Activated naive CD8-positive, alpha-beta T cell treated with anti-CD3 and anti-CD28 coated beads, Interleukin-2, amount 50 U/mL, for 16 hours (primary cell): ENCODE results near the gene HK2.
"Not testable (repeated sequence)": the region's sequence is repeated elsewhere in the genome, so short reads cannot be mapped to it uniquely, and the experiment has no call there.

Source experiments
- DNase-seq: peaks from one replicate; pipeline ENCODE4 v3.0.0-alpha.2; 2020; ENCODE audit warnings: low read depth, low spot score

Gene HK2

GRCh38 chr2:74877376-74877775 lies 43.4 kb downstream of the HK2 start:
- no peak for DNase-seq

DNA sequence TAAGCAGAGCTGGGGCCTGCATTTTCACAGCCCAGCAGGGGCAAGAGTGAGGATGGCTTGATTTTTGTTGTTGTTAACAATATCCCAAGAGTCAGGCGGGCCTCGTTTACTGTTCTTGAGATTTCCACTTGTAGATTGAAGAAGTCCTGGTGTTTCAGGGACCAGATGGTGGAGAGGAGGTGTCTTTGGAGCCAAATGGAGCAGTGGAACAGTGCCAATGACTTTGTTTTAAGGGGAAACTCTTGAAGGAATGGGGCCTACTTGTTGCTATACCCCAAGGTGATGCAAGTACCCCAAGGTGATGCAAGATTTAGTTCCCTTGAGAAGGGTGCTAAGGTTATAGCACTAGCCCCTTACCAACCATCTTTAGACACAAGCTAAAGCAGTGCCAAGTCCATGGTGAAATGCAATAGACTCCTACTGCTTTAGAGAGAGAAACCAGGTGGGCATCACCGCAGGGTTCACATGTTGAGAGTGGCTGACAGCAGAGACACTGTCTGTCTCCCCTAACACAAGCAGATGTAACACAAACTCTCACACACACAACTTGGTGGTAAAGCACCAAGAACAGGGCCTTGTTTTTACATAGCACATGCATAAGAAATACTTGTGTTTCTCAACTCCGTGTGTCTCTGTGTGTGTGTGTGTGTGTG lies 44.0 kb downstream of the HK2 start:
- no peak for DNase-seq

- DNase-seq = no peak
Measured at GRCh38 chr2:74878551-74878950, 44.6 kb downstream of the HK2 start.

- no peak for DNase-seq
Measured at GRCh38 chr2:74880054-74880728, 46.3 kb downstream of the HK2 start.

- no peak for DNase-seq
Measured at GRCh38 chr2:74881176-74881575, 47.2 kb downstream of the HK2 start.

GRCh38 chr2:74881626-74882298 lies 47.8 kb downstream of the HK2 start:
- DNase-seq = no peak

DNA sequence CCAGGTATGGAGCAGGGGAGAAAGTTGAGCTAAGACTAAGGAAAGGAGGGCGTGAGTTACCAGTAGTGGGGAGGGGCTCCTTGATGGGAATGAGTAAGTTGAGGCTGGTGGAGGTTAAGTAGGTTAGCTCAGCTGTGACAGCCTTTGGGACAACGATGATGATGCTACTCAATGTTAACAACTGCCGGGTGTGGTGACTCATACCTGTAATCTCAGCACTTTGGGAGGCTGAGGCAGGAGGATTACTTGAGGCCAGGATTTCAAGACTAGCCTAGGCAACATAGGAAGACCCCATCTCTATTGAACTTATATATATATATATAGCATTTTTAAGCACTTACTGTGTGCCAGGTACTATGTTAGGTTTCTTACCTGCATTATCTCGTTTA lies 48.4 kb downstream of the HK2 start:
- DNase-seq = no peak

DNA sequence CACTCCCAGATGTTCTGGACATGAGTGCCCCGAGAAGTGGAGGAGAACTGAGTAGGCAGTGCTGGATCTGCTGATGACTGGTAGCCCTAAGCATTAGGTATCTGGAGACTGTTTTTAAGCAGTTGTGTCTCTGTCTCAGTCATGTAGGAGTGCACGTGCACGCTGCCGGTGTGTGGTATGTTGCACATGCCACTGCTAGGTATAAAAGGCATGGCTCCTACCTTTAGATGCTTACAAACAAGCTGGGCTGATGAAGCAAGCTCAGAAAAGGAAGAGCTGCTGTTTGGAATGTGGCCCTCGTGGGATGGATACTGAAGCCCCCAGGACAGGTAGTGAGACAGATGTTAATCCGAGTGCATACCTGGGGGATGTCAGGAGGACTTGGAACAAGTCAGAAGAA lies 49.1 kb downstream of the HK2 start:
- DNase-seq = no peak

DNA sequence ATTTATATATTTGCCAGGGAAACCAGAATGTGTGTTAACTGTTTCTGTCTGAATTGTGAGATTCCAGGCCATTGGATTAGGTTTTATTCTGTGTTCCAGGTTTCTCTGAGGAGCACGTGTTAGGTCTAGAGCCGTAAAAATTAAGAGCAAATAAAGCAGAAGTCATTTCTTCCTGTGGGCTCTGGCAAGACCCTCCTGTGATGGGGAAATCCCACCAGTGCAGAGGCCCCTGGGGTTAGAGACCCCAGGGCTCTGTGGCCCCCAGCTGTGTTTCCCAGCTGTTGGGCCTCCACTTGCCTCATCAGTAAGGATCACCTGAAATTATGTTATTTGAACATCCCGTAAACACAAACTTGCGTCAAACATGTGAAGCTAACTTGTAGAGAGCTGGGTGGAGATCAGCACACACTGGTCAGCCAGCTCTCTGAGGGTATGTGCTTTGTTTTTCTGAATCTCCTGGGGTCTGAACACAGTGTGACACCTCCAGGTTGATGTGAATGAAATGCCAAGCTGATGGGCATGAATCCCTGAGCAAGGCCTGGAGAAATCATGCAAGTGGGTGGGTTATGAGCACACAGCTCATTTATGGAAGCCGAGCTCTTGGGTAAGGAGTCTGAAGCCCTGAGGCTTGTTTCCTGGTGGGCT lies 50.3 kb downstream of the HK2 start:
- no peak for DNase-seq

GRCh38 chr2:74884866-74885265 lies 50.9 kb downstream of the HK2 start:
- DNase-seq = no peak

DNA sequence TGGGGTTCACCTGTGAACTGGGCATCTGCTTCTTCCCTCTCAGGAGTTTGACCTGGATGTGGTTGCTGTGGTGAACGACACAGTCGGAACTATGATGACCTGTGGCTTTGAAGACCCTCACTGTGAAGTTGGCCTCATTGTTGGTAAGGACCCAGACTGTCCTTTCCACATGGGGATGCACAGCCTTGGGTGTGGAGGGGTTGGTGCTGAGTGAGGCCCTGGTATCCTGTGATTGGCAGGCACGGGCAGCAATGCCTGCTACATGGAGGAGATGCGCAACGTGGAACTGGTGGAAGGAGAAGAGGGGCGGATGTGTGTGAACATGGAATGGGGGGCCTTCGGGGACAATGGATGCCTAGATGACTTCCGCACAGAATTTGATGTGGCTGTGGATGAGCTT lies 52.3 kb downstream of the HK2 start:
- no peak for DNase-seq

- no peak for DNase-seq
Measured at GRCh38 chr2:74886811-74887210, 52.9 kb downstream of the HK2 start.

DNA sequence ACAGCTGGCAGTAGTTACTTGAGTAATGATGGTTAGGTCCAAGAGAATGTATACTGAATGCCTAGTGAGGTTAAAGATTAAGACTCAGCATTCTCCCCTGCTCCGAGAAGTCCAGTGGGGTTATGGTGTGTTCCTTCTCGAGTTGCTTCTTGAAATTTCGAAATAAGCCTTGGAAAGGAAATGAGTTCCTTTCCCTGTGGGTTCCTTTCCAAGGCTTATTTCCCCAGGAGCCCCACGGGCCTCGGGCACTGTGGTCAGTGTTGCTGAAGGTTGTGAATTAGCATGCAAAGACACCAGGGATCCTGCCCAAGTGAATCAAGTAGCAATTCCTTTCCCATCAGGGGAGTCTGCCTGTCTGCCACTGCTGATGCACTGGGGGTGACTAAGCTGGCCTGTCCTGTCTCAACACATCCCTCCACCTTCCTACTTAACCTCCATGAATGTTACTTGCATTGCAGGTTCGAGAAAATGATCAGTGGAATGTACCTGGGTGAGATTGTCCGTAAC lies 53.6 kb downstream of the HK2 start:
- DNase-seq = no peak

DNA sequence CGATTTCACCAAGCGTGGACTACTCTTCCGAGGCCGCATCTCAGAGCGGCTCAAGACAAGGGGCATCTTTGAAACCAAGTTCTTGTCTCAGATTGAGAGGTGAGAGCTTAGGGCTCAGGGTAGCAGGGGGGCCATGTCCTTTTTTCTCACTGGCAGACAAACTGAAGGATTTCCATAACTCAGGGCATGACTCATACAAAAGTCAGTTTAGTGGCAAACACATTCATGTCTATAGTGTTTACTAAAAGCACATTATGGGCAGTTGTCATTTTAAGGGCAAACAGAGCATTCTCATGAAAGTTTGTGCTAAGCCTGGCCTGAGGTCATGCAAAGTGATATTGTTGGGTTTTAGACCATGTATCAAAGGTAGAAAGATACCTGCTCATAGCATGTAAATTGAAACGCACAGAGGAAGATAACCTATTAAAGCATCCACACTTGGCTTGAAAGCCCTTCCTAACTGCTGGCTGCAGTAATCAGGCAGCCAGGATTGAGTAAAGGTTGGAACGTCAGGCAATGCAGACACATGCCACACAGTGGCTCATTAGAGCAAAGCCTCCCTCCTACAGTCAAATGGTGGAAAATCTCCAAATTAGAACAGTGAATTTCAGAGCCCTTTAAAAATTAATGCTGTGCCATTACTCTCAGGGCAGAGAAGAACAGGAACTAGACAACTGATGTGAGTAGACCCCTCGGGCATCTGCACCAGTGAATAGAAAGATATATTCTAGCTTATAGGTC lies 54.2 kb downstream of the HK2 start:
- DNase-seq = no peak

DNA sequence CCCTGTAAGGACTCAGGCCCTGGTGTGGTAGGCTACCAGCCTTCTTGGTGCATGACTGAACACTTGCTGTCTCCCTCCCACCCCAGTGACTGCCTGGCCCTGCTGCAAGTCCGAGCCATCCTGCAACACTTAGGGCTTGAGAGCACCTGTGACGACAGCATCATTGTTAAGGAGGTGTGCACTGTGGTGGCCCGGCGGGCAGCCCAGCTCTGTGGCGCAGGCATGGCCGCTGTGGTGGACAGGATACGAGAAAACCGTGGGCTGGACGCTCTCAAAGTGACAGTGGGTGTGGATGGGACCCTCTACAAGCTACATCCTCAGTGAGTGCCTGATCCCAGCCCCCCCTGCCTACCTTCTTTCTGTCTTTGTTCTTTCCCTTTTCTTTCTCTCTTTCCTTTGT lies 55.2 kb downstream of the HK2 start:
- DNase-seq = no peak

- DNase-seq = no peak
Measured at GRCh38 chr2:74890711-74891110, 56.8 kb downstream of the HK2 start.

- no peak for DNase-seq
Measured at GRCh38 chr2:74891136-74891764, 57.3 kb downstream of the HK2 start.

DNA sequence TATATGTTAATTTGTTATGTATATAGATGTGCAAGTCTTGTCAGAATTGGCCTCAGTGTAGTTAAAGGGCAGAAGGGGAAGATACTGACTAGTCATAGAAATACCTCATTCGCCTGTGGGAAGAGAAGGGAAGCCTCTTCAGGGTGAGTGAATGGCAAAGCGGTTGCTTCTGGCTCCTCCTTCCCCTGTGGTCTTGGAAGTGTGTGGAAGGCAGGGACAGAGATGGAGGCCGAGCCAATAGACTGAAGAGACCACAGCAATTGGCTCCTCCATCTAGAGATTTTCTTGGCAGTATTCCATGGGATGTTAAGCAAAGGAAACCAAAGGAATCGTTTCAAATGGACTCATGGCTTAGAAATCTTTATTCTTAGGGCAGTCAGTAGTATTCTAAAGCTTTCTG lies 57.9 kb downstream of the HK2 start:
- not testable (repeated sequence) for DNase-seq

DNA sequence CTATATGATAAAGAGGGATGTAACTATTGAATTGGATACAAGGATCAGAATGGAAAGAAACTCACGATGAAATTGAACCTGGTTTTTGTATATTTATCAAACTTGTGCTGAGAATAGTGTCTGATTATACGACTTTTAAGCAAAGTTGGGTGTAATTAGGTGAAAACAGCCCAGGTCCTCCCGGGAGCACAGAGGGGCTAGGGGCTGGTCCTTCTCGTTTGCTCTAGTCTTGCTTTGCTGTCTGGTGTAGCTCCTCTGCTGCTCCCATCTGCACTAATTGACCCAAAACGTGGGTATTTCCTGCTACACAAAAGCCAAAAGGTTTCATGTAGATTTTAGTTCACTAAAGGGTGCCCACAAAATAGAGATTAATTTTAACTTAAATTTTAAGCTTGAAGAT lies 58.7 kb downstream of the HK2 start:
- no peak for DNase-seq

- DNase-seq = no peak
Measured at GRCh38 chr2:74893332-74893731, 59.4 kb downstream of the HK2 start.

- no peak for DNase-seq
Measured at GRCh38 chr2:74894272-74894981, 60.5 kb downstream of the HK2 start.
